Measurements from ENCODE around the gene DERL3.

DNA sequence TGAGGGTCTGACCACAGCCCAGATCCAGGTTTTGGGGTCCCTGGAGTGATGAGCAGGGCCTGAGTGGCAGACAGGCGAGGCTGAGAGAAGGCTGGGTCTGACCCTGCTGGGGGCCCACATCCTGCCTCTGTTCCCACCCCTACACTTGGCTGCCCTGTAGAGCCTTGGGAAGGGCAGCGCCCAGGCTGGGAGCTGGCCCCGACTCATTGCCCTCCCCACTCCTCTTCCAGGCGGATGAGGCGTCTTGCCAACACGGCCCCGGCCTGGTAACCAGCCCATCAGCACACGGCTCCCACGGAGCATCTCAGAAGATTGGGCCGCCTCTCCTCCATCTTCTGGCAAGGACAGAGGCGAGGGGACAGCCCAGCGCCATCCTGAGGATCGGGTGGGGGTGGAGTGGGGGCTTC, 4.9 kb downstream of the DERL3 start:
- TF ChIP-seq POLR2A (IDR thresholded peaks at IDR 0.05) (no peak), POLR2AphosphoS5 (IDR thresholded peaks at IDR 0.05) (peak in 1 of 3 donors; percentile 53)
- TF ChIP-seq, protein P1, sequence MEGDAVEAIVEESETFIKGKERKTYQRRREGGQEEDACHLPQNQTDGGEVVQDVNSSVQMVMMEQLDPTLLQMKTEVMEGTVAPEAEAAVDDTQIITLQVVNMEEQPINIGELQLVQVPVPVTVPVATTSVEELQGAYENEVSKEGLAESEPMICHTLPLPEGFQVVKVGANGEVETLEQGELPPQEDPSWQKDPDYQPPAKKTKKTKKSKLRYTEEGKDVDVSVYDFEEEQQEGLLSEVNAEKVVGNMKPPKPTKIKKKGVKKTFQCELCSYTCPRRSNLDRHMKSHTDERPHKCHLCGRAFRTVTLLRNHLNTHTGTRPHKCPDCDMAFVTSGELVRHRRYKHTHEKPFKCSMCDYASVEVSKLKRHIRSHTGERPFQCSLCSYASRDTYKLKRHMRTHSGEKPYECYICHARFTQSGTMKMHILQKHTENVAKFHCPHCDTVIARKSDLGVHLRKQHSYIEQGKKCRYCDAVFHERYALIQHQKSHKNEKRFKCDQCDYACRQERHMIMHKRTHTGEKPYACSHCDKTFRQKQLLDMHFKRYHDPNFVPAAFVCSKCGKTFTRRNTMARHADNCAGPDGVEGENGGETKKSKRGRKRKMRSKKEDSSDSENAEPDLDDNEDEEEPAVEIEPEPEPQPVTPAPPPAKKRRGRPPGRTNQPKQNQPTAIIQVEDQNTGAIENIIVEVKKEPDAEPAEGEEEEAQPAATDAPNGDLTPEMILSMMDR (IDR thresholded peaks at IDR 0.05 in 8 of 11, conservative IDR thresholded peaks at IDR 0.05 in 3 of 11): no peak
